Measurements from ENCODE around the gene GLB1L2. TPM values are rescaled to one million over a fixed set of nuclear protein-coding genes. Genes with fewer than 3 reads are reported as not detected.

Gene GLB1L2
- total RNA-seq, 1 donor from 2014 or later, result 11.6 TPM

GRCh38 chr11:134385171-134385570, 53.4 kb downstream of the GLB1L2 start:
- no peak overlapping the region for H3K4me3 Mint-ChIP-seq
- H3K4me1 Mint-ChIP-seq (ENCODE audit: unreplicated experiment), result no peaks in the 10 kb centered on the region
- no peak for DNase-seq (ENCODE audit: extremely low spot score, unreplicated experiment)
- H3K27me3 Mint-ChIP-seq, result peaks cover 13% of the 10 kb centered on the region
- H3K9me3 Mint-ChIP-seq, result no peaks in the 10 kb centered on the region
- no peaks in the 10 kb centered on the region for H3K36me3 Mint-ChIP-seq
- TF ChIP-seq CTCF (conservative IDR thresholded peaks at IDR 0.05), result no peak
- no peak overlapping the region for H3K27ac Mint-ChIP-seq

GRCh38 chr11:134385774-134386565, 54.2 kb downstream of the GLB1L2 start:
- H3K27me3 Mint-ChIP-seq, result peaks cover 13% of the 10 kb centered on the region
- no peaks in the 10 kb centered on the region for H3K36me3 Mint-ChIP-seq
- no peaks in the 10 kb centered on the region for H3K9me3 Mint-ChIP-seq
- DNase-seq (ENCODE audit: extremely low spot score, unreplicated experiment), result no peak
- H3K4me1 Mint-ChIP-seq (ENCODE audit: unreplicated experiment), result no peaks in the 10 kb centered on the region
- TF ChIP-seq CTCF (conservative IDR thresholded peaks at IDR 0.05), result no peak
- no peak overlapping the region for H3K4me3 Mint-ChIP-seq
- no peak overlapping the region for H3K27ac Mint-ChIP-seq

GRCh38 chr11:134386945-134387344, 55.2 kb downstream of the GLB1L2 start:
- no peaks in the 10 kb centered on the region for H3K9me3 Mint-ChIP-seq
- DNase-seq (ENCODE audit: extremely low spot score, unreplicated experiment), result no peak
- peaks cover 13% of the 10 kb centered on the region for H3K27me3 Mint-ChIP-seq
- no peaks in the 10 kb centered on the region for H3K36me3 Mint-ChIP-seq
- H3K27ac Mint-ChIP-seq, result peak overlapping the region; percentile 17
- no peak overlapping the region for H3K4me3 Mint-ChIP-seq
- no peaks in the 10 kb centered on the region for H3K4me1 Mint-ChIP-seq (ENCODE audit: unreplicated experiment)
- no peak for TF ChIP-seq CTCF (conservative IDR thresholded peaks at IDR 0.05)

GRCh38 chr11:134387501-134387900, 55.7 kb downstream of the GLB1L2 start:
- Mint-ChIP-seq H3K27ac (no peak overlapping the region), H3K4me1 (ENCODE audit: unreplicated experiment) (no peaks in the 10 kb centered on the region), H3K9me3 (no peaks in the 10 kb centered on the region), H3K36me3 (no peaks in the 10 kb centered on the region), H3K4me3 (no peak overlapping the region), H3K27me3 (peaks cover 14% of the 10 kb centered on the region)
- no peak for DNase-seq (ENCODE audit: extremely low spot score, unreplicated experiment)
- no peak for TF ChIP-seq CTCF (conservative IDR thresholded peaks at IDR 0.05)

GRCh38 chr11:134388590-134388989, 56.8 kb downstream of the GLB1L2 start:
- no peak for DNase-seq (ENCODE audit: extremely low spot score, unreplicated experiment)
- no peaks in the 10 kb centered on the region for H3K9me3 Mint-ChIP-seq
- peaks cover 18% of the 10 kb centered on the region for H3K27me3 Mint-ChIP-seq

More at GRCh38 chr11:134388590-134388989, 56.8 kb downstream of the GLB1L2 start:
- TF ChIP-seq CTCF (conservative IDR thresholded peaks at IDR 0.05), result no peak
- Mint-ChIP-seq H3K36me3 (no peaks in the 10 kb centered on the region), H3K27ac (no peak overlapping the region), H3K4me1 (ENCODE audit: unreplicated experiment) (no peaks in the 10 kb centered on the region), H3K4me3 (no peak overlapping the region)
